Type B pancreatic cell (in vitro differentiated cells): ENCODE measurements around the gene PEX11G. TPM values are rescaled to one million over a fixed set of nuclear protein-coding genes. Genes with fewer than 3 reads are reported as not detected.

ENCODE experiments used
- DNase-seq: peaks from one replicate; pipeline ENCODE4 v3.0.0; 2021; ENCODE audit warnings: mixed read lengths; ENCODE audit not compliant: unreplicated experiment; ENCODE audit errors: extremely low spot score
- H3K27ac Mint-ChIP-seq: 2 replicates; pipeline ENCODE4 v1.8.0; 2021; ENCODE audit warnings: mild to moderate bottlenecking, mixed read lengths
- H3K27me3 Mint-ChIP-seq: 2 replicates; pipeline ENCODE4 v1.8.0; 2021; ENCODE audit warnings: mixed read lengths
- H3K36me3 Mint-ChIP-seq: 2 replicates; pipeline ENCODE4 v1.8.0; 2021; ENCODE audit warnings: mixed read lengths
- H3K4me1 Mint-ChIP-seq: one replicate; pipeline ENCODE4 v1.8.0; 2021; ENCODE audit warnings: mixed read lengths; ENCODE audit not compliant: unreplicated experiment
- H3K4me3 Mint-ChIP-seq: 2 replicates; pipeline ENCODE4 v1.8.0; 2021; ENCODE audit warnings: mild to moderate bottlenecking, mixed read lengths
- H3K9me3 Mint-ChIP-seq: 2 replicates; pipeline ENCODE4 v1.8.0; 2021; ENCODE audit warnings: mixed read lengths
- CTCF ChIP-seq: fragments of 200-600 bp; sonication (generic); conservative IDR thresholded peaks from 2 replicates; pipeline ENCODE4 v1.5.0; 2021; ENCODE audit warnings: antibody characterized with exemption, mild to moderate bottlenecking
- total RNA-seq: library from RNA; stranded (reverse); gene quantifications from 2 replicates; pipeline ENCODE4 v1.2.1, GENCODE V29; 2021; ENCODE audit warnings: low replicate concordance

PEX11G gene
- total RNA-seq, 1 donor from 2014 or later, result 5.7 TPM

GRCh38 chr19:7482584-7483439 lies 6.0 kb downstream of the PEX11G start:
- no peaks in the 10 kb centered on the region for H3K36me3 Mint-ChIP-seq
- TF ChIP-seq CTCF, result no peak
- no peaks in the 10 kb centered on the region for H3K9me3 Mint-ChIP-seq
- H3K4me3 Mint-ChIP-seq, result no peak overlapping the region
- H3K4me1 Mint-ChIP-seq, result peaks cover 16% of the 10 kb centered on the region
- no peaks in the 10 kb centered on the region for H3K27me3 Mint-ChIP-seq
- DNase-seq, result no peak
- peak overlapping the region; percentile 74 for H3K27ac Mint-ChIP-seq

DNA sequence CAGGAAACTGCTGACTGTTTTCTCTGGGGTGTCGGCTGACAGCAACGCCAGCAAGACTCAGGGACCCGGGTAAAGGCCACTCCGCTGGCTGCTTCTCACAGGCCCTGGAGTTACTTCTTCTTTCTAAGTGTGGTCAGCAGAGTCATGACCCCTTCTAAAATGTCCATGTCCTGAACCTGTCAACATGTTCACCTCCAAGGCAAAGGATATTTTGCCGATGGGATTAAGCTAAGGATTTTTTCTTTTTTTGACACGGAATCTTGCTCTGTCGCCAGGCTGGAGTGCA lies 7.9 kb downstream of the PEX11G start:
- no peak for DNase-seq
- Mint-ChIP-seq H3K4me3 (no peak overlapping the region), H3K36me3 (no peaks in the 10 kb centered on the region), H3K4me1 (peaks cover 16% of the 10 kb centered on the region), H3K9me3 (no peaks in the 10 kb centered on the region), H3K27ac (no peak overlapping the region), H3K27me3 (no peaks in the 10 kb centered on the region)
- TF ChIP-seq CTCF, result no peak

- Mint-ChIP-seq H3K27me3 (no peaks in the 10 kb centered on the region), H3K4me3 (peak overlapping the region; percentile 52), H3K4me1 (peaks cover 16% of the 10 kb centered on the region), H3K27ac (peak overlapping the region; percentile 86), H3K9me3 (no peaks in the 10 kb centered on the region), H3K36me3 (no peaks in the 10 kb centered on the region)
- no peak for DNase-seq
- TF ChIP-seq CTCF, result no peak
These were observed 8.4 kb downstream of the PEX11G start for GRCh38 chr19:7480222-7480969.

DNA sequence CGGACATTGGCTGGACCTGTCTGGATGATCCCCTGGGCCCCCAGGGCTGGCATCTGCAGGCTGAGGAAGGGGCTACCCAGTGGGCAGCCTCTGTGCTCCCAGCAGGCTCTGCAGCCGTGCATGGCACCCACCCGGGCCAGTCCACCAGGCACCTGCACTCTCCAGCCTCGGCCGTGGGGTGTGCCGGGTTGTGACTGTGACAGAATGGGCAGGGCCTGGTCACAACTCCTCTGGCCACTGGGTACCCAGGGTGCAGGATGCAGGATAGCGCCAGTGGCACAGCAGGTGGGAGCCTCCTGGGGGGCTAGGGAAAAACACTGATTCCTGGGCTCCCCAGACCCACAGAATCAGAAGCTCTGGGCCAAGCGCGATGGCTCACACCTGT lies 10.0 kb downstream of the PEX11G start:
- no peaks in the 10 kb centered on the region for H3K27me3 Mint-ChIP-seq
- H3K4me1 Mint-ChIP-seq, result peaks cover 16% of the 10 kb centered on the region
- H3K4me3 Mint-ChIP-seq, result no peak overlapping the region
- no peak for TF ChIP-seq CTCF
- DNase-seq, result no peak
- no peak overlapping the region for H3K27ac Mint-ChIP-seq
- no peaks in the 10 kb centered on the region for H3K9me3 Mint-ChIP-seq
- H3K36me3 Mint-ChIP-seq, result no peaks in the 10 kb centered on the region

DNA sequence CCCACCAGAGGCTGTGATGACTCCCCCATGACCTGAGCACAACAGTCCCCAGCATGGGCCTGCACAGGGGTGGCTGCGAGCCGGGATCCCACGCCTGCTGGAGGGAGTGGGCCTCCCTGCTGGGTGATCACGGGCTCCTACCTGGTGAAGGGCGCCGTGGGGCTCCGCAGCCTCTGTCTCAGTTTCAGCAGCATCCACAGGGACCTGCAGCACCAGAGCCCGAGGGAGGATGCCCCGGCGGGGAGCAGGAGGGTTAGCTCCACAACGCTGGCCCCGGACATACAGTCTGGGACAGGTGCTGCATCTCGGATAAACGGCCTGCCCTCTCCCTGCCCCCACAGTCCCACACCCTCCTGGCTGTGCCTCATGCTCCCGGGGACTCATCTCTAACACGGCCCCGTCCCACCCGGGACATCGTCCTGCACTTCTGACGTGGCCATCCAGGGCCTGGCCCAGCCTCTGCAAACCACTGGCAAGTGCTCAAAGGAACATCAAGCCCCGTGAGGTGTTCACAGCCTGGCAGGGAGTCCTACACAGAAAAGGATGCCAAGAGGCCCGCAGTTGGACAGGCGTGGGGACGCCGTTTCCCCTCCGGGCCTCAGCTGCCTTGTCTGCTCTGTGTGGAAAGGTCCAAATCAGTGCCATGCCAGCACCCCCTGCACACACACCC lies 10.5 kb downstream of the PEX11G start:
- Mint-ChIP-seq H3K27me3 (no peaks in the 10 kb centered on the region), H3K4me3 (no peak overlapping the region), H3K9me3 (no peaks in the 10 kb centered on the region), H3K4me1 (peaks cover 14% of the 10 kb centered on the region), H3K27ac (no peak overlapping the region), H3K36me3 (no peaks in the 10 kb centered on the region)
- no peak for TF ChIP-seq CTCF
- DNase-seq, result no peak
